HL-60 (cell line): ENCODE measurements around the gene NMBR.

Source experiments
- POLR2AphosphoS5 ChIP-seq: IDR thresholded peaks from 2 replicates; pipeline ENCODE4 v1.6.1; 2012; ENCODE audit warnings: low read depth
- SPI1 ChIP-seq: IDR thresholded peaks from 2 replicates; pipeline ENCODE4 v1.6.1; 2012; ENCODE audit warnings: low read depth, mild to moderate bottlenecking, borderline replicate concordance
- TF ChIP-seq, protein P1 (sequence below): IDR thresholded peaks from one replicate; pipeline ENCODE4 v1.5.1; 2011; ENCODE audit warnings: low read length, control low read depth, inconsistent platforms; ENCODE audit not compliant: insufficient read depth

DNA sequence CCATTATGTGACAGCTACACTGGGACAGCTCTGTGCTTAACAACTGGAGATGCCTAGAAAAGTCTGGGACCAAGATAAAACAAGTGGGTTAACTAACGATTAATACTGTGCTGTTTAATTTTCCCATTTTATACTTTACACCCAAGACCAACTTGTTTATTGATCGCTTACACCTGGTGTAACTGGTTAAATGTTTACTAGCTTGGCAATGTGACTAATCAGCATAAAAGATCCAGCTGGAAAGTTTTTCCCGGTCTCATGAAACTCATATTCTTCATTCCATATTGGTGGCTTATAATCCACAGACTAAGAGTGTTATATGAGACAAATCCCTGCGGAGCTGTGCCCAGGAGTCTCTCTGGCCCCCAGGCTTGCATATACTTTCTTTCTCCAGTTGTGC, 115.9 kb downstream of the NMBR start:
- TF ChIP-seq, protein P1, sequence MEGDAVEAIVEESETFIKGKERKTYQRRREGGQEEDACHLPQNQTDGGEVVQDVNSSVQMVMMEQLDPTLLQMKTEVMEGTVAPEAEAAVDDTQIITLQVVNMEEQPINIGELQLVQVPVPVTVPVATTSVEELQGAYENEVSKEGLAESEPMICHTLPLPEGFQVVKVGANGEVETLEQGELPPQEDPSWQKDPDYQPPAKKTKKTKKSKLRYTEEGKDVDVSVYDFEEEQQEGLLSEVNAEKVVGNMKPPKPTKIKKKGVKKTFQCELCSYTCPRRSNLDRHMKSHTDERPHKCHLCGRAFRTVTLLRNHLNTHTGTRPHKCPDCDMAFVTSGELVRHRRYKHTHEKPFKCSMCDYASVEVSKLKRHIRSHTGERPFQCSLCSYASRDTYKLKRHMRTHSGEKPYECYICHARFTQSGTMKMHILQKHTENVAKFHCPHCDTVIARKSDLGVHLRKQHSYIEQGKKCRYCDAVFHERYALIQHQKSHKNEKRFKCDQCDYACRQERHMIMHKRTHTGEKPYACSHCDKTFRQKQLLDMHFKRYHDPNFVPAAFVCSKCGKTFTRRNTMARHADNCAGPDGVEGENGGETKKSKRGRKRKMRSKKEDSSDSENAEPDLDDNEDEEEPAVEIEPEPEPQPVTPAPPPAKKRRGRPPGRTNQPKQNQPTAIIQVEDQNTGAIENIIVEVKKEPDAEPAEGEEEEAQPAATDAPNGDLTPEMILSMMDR, result no peak
- TF ChIP-seq POLR2AphosphoS5, result no peak
- no peak for TF ChIP-seq SPI1
